Fibroblast of skin of left quadriceps (primary cell): ENCODE data around the gene ZNF417.
"Not testable (repeated sequence)": the region's sequence is repeated elsewhere in the genome, so short reads cannot be mapped to it uniquely, and the experiment has no call there.

ENCODE experiments used
- DNase-seq, 2 experiments: peaks; one replicate each; pipeline ENCODE4 v3.0.0-alpha.2; 2013; ENCODE audit warnings: low read depth in 2 of 2

The ZNF417 gene

DNA sequence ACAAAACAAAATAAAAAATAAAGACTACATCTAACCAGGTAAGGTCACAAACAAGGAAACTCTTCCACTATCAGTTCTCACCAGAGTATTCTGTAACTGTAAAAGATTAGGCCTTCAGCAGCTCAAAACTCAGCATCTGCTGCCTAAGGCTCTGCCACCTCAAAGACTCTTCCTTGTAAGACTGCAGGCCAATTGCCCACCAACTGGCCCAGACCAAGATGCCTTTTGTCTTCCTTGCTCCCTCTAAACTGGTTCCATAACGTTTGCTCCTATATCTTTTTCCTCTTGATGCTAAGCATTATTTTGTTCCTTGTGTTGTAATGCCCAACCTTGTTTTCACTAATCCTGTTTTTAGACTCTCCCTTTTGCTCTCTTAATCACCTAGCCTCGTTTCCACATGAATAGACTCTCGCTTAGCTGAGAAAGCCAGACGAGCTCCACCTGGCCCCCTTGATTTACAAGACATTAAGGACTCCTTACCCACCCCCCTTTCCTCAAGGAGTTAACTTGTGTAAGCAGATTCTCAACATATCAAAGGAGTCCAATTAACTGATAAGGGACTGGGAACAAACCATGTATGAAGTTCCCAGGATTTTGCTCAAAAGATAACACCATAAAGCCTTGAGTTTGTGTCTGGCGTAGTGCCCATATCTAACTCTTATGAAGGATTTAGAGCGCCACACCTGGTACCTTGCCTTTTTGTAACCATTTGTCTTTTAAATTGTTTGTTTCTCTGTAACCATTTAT, 29.0 kb downstream of the ZNF417 start:
- DNase-seq, result no peak

DNA sequence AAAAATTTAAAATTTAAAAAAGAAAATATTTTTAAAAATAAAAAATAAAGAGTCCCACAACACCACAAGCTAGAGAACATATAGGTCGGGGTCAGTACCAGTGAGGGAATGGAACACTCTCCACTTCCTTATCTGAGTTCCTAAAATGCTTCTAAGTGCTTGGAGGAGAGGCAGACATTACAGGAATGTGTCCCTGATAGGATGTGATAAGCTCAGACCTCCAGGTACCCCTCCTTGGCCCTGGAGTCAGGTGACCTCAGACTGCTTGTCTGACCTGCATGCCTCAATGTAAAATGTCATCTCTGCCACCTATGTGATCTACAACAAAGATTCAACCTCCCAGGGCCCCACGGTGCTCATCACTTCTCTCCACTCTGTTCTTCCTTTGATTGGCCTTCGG, 30.3 kb downstream of the ZNF417 start:
- DNase-seq, result no peak

DNA sequence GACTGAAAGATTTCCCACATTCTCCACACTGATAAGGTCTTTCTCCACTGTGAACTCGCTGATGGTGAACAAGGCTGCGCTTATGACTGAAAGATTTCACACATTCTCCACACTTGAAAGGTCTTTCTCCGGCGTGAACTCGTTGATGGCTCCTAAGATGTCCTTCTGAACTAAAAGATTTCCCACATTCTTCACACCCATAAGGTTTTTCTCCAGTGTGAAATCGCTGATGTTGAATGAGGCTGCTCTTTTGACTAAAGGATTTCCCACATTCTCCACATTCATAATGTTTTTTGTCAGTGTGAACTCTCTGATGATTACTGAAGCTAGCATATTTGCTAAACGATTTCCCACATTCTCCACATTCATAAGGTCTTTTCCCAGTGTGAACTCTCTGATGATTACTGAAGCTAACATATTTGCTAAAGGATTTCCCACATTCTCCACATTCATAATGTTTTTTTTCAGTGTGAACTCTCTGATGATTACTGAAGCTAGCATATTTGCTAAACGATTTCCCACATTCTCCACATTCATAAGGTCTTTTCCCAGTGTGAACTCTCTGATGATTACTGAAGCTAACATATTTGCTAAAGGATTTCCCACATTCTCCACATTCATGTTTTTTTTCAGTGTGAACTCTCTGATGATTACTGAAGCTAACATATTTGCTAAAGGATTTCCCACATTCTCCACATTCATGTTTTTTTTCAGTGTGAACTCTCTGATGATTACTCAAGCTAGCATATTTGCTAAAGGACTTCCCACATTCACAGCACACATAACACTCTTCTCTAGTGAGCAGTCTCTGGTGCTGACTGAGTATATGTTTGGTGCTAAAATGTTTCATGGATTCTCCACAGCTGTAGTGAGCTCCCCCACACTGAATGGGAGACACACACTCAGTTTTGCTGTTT, 42.3 kb downstream of the ZNF417 start:
- DNase-seq, result not testable (repeated sequence)

DNA sequence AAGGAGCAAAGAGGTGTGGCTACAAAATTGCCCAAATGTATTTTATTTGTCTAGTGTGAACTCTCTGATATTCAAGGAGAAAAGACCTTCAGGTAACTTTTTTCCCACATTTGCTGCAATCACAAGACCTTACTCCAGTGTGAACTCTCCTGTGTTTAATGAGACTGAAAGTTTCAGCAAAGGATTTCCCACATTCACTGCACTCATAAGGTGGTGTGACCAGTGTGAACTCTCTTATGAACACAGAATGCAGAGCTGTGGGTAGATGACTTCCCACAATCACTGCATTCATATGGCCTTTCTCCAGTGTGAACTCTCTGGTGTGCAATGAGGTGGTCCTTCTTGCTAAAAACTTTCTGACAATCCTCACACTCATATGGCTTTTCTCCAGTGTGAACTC, 43.9 kb downstream of the ZNF417 start:
- DNase-seq, result no peak

DNA sequence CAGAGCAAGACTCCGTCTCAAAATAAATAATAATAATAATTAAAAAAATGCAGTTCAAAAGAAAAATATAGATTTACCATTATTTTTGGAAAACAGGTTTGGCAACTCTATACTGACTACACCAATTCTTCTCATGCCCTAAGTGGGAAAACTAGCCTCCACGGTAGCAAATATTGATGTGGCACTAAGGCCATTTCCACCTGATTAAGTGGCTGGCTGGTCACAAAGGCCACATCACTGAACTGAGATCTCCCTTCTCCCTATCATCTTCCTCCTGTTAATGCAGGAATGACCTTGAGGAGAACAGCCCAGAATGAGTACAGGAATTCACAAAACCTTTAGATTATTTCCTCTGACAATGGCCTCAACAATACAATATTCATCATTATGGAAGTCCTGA, 46.2 kb downstream of the ZNF417 start:
- no peak for DNase-seq

DNA sequence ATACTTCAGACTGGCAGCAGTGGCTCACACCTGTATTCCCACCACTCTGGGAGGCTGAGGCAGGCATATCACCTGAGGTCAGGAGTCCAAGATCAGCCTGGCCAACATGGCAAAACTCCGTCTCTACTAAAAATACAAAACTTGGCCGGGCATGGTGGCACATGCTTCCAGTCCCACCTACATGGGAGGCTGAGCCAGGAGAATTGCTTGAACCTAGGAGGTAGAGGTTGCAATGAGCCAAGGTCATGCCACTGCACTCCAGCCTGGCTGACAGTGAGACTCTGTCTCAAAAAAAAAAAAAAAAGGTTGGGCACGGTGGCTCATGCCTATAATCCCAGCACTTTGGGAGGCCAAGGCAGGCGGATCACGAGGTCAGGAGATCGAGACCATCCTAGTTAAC, 46.7 kb downstream of the ZNF417 start:
- not testable (repeated sequence) for DNase-seq

DNA sequence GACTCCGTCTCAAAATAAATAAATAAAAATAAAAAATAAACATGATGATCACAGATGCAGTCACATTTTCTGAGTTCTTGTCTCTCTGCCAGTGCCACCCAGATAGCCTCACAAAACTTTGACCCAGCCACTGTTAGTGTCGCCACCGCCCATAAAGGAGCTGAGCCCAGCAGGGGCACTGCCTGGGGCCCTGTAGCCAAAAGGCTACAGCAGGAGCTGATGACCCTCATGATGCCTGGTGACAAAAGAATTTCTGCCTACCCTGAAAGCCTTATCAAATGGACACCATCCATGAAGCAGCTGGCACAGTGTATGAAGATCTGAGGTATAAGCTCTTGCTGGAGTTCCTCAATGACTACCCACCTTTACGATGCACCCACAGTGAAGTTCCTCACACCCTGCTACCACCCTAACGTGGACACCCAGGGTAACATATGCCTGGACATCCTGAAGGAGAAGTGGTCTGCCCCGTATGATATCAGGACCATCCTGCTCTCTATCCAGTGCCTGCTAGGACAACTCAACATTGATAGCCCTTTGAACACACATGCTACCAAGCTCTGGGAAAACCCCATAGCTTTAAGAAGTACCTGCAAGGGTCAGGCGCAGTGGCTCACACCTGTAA, 48.4 kb downstream of the ZNF417 start:
- no peak for DNase-seq
